WTC11 (cell line): ENCODE data around the gene WNT5A. TPM values are rescaled to one million over a fixed set of nuclear protein-coding genes. Genes with fewer than 3 reads are reported as not detected.

Experiments used
- ATAC-seq: fragments of 200-7000 bp; cut with Tn5 transposase; 2 replicates; pipeline ENCODE4 v1.10.0; 2021; ENCODE audit warnings: mild to moderate bottlenecking, moderate library complexity
- CTCF ChIA-PET: fragments of 300-600 bp; sonication (Branson Sonifier 250); formaldehyde crosslinking; loops from one replicate; lab custom pipeline; 2021; ENCODE audit warnings: antibody characterized with exemption; lab: Charles Lee
- POLR2A ChIA-PET: fragments of 350-600 bp; sonication (Branson Sonifier 250); formaldehyde crosslinking; loops from one replicate; lab custom pipeline; 2021; ENCODE audit warnings: antibody characterized with exemption; lab: Charles Lee
- DNase-seq: peaks from one replicate; pipeline ENCODE4 v3.0.0; 2021; ENCODE audit warnings: low spot score
- H3K27ac Mint-ChIP-seq: 2 replicates; pipeline ENCODE4 v1.8.0; 2021; ENCODE audit warnings: mixed read lengths
- H3K27me3 Mint-ChIP-seq: 2 replicates; pipeline ENCODE4 v1.8.0; 2021; ENCODE audit warnings: low read depth, mild to moderate bottlenecking, moderate library complexity, mixed read lengths
- H3K36me3 Mint-ChIP-seq: 2 replicates; pipeline ENCODE4 v1.8.0; 2021; ENCODE audit warnings: mixed read lengths
- H3K4me1 Mint-ChIP-seq: 2 replicates; pipeline ENCODE4 v1.8.0; 2022; ENCODE audit warnings: mixed read lengths
- H3K4me3 Mint-ChIP-seq: 2 replicates; pipeline ENCODE4 v1.8.0; 2021; ENCODE audit warnings: mild to moderate bottlenecking, moderate library complexity, mixed read lengths
- H3K9me3 Mint-ChIP-seq: 2 replicates; pipeline ENCODE4 v1.8.0; 2021; ENCODE audit warnings: mixed read lengths
- ELF4 ChIP-seq: sonication (generic); formaldehyde crosslinking; IDR thresholded peaks from 2 replicates; pipeline ENCODE4 v1.8.1; 2022; ENCODE audit warnings: low read depth, mild to moderate bottlenecking, moderate library complexity, missing genetic modification reagents
- ESRRA ChIP-seq: sonication (generic); formaldehyde crosslinking; IDR thresholded peaks from 2 replicates; pipeline ENCODE4 v1.8.1; 2022; ENCODE audit warnings: mild to moderate bottlenecking, missing genetic modification reagents, borderline replicate concordance
- FOXK1 ChIP-seq: sonication (generic); formaldehyde crosslinking; IDR thresholded peaks from 2 replicates; pipeline ENCODE4 v1.8.0; 2022; ENCODE audit warnings: mild to moderate bottlenecking, moderate library complexity, missing genetic modification reagents
- NR1H2 ChIP-seq: sonication (generic); formaldehyde crosslinking; IDR thresholded peaks from 2 replicates; pipeline ENCODE4 v1.9.0; 2021; ENCODE audit warnings: mild to moderate bottlenecking, moderate library complexity, missing genetic modification reagents
- OVOL2 ChIP-seq: fragments of 250-450 bp; sonication (Bioruptor Pico); IDR thresholded peaks from 2 replicates; pipeline ENCODE4 v1.9.0; 2021; ENCODE audit warnings: mild to moderate bottlenecking, borderline replicate concordance
- PRRX2 ChIP-seq: fragments of 250-450 bp; sonication (Bioruptor Pico); IDR thresholded peaks from 2 replicates; pipeline ENCODE4 v1.8.0; 2021; ENCODE audit warnings: mild to moderate bottlenecking
- RORB ChIP-seq: fragments of 250-450 bp; sonication (Bioruptor Pico); IDR thresholded peaks from 2 replicates; pipeline ENCODE4 v1.9.0; 2021; ENCODE audit warnings: mild to moderate bottlenecking
- SOX15 ChIP-seq: fragments of 250-450 bp; sonication (Bioruptor Pico); IDR thresholded peaks from 2 replicates; pipeline ENCODE4 v1.9.0; 2021; ENCODE audit warnings: mild to moderate bottlenecking
- TEAD4 ChIP-seq: sonication (generic); formaldehyde crosslinking; IDR thresholded peaks from 2 replicates; pipeline ENCODE4 v1.8.0; 2022; ENCODE audit warnings: mild to moderate bottlenecking, missing genetic modification reagents
- total RNA-seq: library from RNA; stranded (reverse); gene quantifications from 3 replicates; pipeline ENCODE4 v1.2.3, GENCODE V29; 2021
- TF ChIP-seq, protein P1 (sequence below): sonication (generic); formaldehyde crosslinking; IDR thresholded peaks from 2 replicates; pipeline ENCODE4 v1.8.1; 2023; ENCODE audit warnings: mild to moderate bottlenecking, moderate library complexity, missing genetic modification reagents
- TF ChIP-seq, protein P2 (sequence below): sonication (generic); formaldehyde crosslinking; IDR thresholded peaks from 2 replicates; pipeline ENCODE4 v1.8.1; 2022; ENCODE audit warnings: mild to moderate bottlenecking, missing genetic modification reagents, moderate library complexity, borderline replicate concordance
- TF ChIP-seq, protein P3 (sequence below): sonication (generic); formaldehyde crosslinking; IDR thresholded peaks from 2 replicates; pipeline ENCODE4 v1.8.1; 2023; ENCODE audit warnings: mild to moderate bottlenecking, missing genetic modification reagents, moderate library complexity
- TF ChIP-seq, protein P4 (sequence below): sonication (generic); formaldehyde crosslinking; IDR thresholded peaks from 2 replicates; pipeline ENCODE4 v1.8.1; 2023; ENCODE audit warnings: mild to moderate bottlenecking, missing genetic modification reagents, moderate library complexity
- TF ChIP-seq, protein P5 (sequence below): sonication (generic); formaldehyde crosslinking; IDR thresholded peaks from 2 replicates; pipeline ENCODE4 v1.8.1; 2023; ENCODE audit warnings: mild to moderate bottlenecking, missing genetic modification reagents
- TF ChIP-seq, protein P6 (sequence below): sonication (generic); formaldehyde crosslinking; IDR thresholded peaks from 2 replicates; pipeline ENCODE4 v1.8.0; 2022; ENCODE audit warnings: mild to moderate bottlenecking, missing genetic modification reagents
- TF ChIP-seq, protein P7 (sequence below): sonication (generic); formaldehyde crosslinking; IDR thresholded peaks from 2 replicates; pipeline ENCODE4 v1.8.0; 2022; ENCODE audit warnings: mild to moderate bottlenecking, missing genetic modification reagents
- TF ChIP-seq, protein P8 (sequence below): sonication (generic); formaldehyde crosslinking; IDR thresholded peaks from 2 replicates; pipeline ENCODE4 v1.8.0; 2022; ENCODE audit warnings: missing genetic modification reagents
- TF ChIP-seq, protein P9 (sequence below): fragments of 250-450 bp; sonication (Bioruptor Pico); IDR thresholded peaks from 2 replicates; pipeline ENCODE4 v1.9.0; 2021; ENCODE audit warnings: mild to moderate bottlenecking, borderline replicate concordance
- TF ChIP-seq, protein P10 (sequence below): fragments of 250-450 bp; sonication (Bioruptor Pico); IDR thresholded peaks from 2 replicates; pipeline ENCODE4 v1.9.0; 2021; ENCODE audit warnings: moderate library complexity, mild to moderate bottlenecking, inconsistent platforms, borderline replicate concordance

WNT5A gene
- total RNA-seq, 1 experiment from 2014 or later: 10.6 TPM

DNA sequence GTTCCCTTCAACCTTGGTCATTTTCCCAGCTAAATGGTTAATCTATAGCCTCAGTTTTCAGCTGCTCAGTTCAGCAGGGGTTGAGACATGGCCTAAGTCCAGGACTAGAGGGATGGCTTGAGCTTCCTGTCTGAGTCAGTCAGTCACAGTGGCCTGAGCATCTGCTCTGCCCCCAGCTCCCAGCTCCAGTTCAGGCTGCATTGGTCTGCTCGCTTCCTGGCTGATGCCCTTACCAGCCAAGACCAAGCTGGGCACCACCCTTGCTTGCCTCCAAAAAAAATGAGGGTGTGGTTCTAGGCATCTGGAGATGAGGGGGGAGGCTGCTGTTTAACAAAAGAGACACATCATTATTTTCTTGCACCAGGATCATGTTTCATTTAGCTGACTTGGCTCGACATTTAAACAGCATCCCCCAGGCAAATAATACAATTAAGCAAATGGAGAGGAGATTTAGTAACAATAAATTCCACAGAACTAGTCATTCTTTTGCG lies 70.7 kb downstream of the WNT5A start:
- no peak for TF ChIP-seq NR1H2 (CRISPR knock-in tag)
- TF ChIP-seq FOXK1 (CRISPR knock-in tag): no peak
- no peak for TF ChIP-seq PRRX2
- TF ChIP-seq, protein P1, sequence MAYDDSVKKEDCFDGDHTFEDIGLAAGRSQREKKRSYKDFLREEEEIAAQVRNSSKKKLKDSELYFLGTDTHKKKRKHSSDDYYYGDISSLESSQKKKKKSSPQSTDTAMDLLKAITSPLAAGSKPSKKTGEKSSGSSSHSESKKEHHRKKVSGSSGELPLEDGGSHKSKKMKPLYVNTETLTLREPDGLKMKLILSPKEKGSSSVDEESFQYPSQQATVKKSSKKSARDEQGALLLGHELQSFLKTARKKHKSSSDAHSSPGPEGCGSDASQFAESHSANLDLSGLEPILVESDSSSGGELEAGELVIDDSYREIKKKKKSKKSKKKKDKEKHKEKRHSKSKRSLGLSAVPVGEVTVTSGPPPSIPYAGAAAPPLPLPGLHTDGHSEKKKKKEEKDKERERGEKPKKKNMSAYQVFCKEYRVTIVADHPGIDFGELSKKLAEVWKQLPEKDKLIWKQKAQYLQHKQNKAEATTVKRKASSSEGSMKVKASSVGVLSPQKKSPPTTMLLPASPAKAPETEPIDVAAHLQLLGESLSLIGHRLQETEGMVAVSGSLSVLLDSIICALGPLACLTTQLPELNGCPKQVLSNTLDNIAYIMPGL: no peak
- TF ChIP-seq, protein P2, sequence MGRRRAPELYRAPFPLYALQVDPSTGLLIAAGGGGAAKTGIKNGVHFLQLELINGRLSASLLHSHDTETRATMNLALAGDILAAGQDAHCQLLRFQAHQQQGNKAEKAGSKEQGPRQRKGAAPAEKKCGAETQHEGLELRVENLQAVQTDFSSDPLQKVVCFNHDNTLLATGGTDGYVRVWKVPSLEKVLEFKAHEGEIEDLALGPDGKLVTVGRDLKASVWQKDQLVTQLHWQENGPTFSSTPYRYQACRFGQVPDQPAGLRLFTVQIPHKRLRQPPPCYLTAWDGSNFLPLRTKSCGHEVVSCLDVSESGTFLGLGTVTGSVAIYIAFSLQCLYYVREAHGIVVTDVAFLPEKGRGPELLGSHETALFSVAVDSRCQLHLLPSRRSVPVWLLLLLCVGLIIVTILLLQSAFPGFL: no peak
- TF ChIP-seq, protein P3, sequence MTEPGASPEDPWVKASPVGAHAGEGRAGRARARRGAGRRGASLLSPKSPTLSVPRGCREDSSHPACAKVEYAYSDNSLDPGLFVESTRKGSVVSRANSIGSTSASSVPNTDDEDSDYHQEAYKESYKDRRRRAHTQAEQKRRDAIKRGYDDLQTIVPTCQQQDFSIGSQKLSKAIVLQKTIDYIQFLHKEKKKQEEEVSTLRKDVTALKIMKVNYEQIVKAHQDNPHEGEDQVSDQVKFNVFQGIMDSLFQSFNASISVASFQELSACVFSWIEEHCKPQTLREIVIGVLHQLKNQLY (CRISPR knock-in tag): no peak
- TF ChIP-seq ESRRA (CRISPR knock-in tag): no peak
- TF ChIP-seq ELF4 (CRISPR knock-in tag): no peak
- TF ChIP-seq, protein P4, sequence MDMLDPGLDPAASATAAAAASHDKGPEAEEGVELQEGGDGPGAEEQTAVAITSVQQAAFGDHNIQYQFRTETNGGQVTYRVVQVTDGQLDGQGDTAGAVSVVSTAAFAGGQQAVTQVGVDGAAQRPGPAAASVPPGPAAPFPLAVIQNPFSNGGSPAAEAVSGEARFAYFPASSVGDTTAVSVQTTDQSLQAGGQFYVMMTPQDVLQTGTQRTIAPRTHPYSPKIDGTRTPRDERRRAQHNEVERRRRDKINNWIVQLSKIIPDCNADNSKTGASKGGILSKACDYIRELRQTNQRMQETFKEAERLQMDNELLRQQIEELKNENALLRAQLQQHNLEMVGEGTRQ: no peak
- TF ChIP-seq, protein P5, sequence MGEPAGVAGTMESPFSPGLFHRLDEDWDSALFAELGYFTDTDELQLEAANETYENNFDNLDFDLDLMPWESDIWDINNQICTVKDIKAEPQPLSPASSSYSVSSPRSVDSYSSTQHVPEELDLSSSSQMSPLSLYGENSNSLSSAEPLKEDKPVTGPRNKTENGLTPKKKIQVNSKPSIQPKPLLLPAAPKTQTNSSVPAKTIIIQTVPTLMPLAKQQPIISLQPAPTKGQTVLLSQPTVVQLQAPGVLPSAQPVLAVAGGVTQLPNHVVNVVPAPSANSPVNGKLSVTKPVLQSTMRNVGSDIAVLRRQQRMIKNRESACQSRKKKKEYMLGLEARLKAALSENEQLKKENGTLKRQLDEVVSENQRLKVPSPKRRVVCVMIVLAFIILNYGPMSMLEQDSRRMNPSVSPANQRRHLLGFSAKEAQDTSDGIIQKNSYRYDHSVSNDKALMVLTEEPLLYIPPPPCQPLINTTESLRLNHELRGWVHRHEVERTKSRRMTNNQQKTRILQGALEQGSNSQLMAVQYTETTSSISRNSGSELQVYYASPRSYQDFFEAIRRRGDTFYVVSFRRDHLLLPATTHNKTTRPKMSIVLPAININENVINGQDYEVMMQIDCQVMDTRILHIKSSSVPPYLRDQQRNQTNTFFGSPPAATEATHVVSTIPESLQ (CRISPR knock-in tag): no peak
- no peak for TF ChIP-seq RORB (CRISPR knock-in tag)
- TF ChIP-seq, protein P6, sequence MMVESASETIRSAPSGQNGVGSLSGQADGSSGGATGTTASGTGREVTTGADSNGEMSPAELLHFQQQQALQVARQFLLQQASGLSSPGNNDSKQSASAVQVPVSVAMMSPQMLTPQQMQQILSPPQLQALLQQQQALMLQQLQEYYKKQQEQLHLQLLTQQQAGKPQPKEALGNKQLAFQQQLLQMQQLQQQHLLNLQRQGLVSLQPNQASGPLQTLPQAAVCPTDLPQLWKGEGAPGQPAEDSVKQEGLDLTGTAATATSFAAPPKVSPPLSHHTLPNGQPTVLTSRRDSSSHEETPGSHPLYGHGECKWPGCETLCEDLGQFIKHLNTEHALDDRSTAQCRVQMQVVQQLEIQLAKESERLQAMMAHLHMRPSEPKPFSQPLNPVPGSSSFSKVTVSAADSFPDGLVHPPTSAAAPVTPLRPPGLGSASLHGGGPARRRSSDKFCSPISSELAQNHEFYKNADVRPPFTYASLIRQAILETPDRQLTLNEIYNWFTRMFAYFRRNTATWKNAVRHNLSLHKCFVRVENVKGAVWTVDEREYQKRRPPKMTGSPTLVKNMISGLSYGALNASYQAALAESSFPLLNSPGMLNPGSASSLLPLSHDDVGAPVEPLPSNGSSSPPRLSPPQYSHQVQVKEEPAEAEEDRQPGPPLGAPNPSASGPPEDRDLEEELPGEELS (CRISPR knock-in tag): no peak
- TF ChIP-seq OVOL2 (CRISPR knock-in tag): no peak
- TF ChIP-seq, protein P7, sequence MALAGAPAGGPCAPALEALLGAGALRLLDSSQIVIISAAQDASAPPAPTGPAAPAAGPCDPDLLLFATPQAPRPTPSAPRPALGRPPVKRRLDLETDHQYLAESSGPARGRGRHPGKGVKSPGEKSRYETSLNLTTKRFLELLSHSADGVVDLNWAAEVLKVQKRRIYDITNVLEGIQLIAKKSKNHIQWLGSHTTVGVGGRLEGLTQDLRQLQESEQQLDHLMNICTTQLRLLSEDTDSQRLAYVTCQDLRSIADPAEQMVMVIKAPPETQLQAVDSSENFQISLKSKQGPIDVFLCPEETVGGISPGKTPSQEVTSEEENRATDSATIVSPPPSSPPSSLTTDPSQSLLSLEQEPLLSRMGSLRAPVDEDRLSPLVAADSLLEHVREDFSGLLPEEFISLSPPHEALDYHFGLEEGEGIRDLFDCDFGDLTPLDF (CRISPR knock-in tag): no peak
- TF ChIP-seq, protein P8, sequence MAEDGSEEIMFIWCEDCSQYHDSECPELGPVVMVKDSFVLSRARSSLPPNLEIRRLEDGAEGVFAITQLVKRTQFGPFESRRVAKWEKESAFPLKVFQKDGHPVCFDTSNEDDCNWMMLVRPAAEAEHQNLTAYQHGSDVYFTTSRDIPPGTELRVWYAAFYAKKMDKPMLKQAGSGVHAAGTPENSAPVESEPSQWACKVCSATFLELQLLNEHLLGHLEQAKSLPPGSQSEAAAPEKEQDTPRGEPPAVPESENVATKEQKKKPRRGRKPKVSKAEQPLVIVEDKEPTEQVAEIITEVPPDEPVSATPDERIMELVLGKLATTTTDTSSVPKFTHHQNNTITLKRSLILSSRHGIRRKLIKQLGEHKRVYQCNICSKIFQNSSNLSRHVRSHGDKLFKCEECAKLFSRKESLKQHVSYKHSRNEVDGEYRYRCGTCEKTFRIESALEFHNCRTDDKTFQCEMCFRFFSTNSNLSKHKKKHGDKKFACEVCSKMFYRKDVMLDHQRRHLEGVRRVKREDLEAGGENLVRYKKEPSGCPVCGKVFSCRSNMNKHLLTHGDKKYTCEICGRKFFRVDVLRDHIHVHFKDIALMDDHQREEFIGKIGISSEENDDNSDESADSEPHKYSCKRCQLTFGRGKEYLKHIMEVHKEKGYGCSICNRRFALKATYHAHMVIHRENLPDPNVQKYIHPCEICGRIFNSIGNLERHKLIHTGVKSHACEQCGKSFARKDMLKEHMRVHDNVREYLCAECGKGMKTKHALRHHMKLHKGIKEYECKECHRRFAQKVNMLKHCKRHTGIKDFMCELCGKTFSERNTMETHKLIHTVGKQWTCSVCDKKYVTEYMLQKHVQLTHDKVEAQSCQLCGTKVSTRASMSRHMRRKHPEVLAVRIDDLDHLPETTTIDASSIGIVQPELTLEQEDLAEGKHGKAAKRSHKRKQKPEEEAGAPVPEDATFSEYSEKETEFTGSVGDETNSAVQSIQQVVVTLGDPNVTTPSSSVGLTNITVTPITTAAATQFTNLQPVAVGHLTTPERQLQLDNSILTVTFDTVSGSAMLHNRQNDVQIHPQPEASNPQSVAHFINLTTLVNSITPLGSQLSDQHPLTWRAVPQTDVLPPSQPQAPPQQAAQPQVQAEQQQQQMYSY: no peak
- TF ChIP-seq, protein P9, sequence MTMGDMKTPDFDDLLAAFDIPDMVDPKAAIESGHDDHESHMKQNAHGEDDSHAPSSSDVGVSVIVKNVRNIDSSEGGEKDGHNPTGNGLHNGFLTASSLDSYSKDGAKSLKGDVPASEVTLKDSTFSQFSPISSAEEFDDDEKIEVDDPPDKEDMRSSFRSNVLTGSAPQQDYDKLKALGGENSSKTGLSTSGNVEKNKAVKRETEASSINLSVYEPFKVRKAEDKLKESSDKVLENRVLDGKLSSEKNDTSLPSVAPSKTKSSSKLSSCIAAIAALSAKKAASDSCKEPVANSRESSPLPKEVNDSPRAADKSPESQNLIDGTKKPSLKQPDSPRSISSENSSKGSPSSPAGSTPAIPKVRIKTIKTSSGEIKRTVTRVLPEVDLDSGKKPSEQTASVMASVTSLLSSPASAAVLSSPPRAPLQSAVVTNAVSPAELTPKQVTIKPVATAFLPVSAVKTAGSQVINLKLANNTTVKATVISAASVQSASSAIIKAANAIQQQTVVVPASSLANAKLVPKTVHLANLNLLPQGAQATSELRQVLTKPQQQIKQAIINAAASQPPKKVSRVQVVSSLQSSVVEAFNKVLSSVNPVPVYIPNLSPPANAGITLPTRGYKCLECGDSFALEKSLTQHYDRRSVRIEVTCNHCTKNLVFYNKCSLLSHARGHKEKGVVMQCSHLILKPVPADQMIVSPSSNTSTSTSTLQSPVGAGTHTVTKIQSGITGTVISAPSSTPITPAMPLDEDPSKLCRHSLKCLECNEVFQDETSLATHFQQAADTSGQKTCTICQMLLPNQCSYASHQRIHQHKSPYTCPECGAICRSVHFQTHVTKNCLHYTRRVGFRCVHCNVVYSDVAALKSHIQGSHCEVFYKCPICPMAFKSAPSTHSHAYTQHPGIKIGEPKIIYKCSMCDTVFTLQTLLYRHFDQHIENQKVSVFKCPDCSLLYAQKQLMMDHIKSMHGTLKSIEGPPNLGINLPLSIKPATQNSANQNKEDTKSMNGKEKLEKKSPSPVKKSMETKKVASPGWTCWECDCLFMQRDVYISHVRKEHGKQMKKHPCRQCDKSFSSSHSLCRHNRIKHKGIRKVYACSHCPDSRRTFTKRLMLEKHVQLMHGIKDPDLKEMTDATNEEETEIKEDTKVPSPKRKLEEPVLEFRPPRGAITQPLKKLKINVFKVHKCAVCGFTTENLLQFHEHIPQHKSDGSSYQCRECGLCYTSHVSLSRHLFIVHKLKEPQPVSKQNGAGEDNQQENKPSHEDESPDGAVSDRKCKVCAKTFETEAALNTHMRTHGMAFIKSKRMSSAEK: no peak
- TF ChIP-seq SOX15 (CRISPR knock-in tag): no peak
- TF ChIP-seq, protein P10, sequence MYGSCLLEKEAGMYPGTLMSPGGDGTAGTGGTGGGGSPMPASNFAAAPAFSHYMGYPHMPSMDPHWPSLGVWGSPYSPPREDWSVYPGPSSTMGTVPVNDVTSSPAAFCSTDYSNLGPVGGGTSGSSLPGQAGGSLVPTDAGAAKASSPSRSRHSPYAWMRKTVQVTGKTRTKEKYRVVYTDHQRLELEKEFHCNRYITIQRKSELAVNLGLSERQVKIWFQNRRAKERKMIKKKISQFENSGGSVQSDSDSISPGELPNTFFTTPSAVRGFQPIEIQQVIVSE (CRISPR knock-in tag): no peak
- no peak for TF ChIP-seq TEAD4 (CRISPR knock-in tag)
- ChIA-PET CTCF (no interaction called here), POLR2A (no interaction called here)
- no peak for DNase-seq
- no peak for ATAC-seq
- Mint-ChIP-seq H3K4me3 (no peak overlapping the region), H3K4me1 (no peaks in the 10 kb centered on the region), H3K27ac (no peak overlapping the region), H3K9me3 (peaks cover 27% of the 10 kb centered on the region), H3K27me3 (no peaks in the 10 kb centered on the region), H3K36me3 (no peaks in the 10 kb centered on the region)
